Hindlimb muscle (tissue), 1 donor: ENCODE results near the gene POGLUT2. TPM values are rescaled to one million over a fixed set of nuclear protein-coding genes. Genes with fewer than 3 reads are reported as not detected.

Source experiments
- DNase-seq: peaks from one replicate; pipeline ENCODE4 v3.0.0-alpha.2; 2013
- polyA plus RNA-seq: library from polyadenylated mRNA; unstranded; fragments of 120-200 nt; gene quantifications from one replicate; pipeline ENCODE4 v1.2.1, GENCODE V29; 2013; ENCODE audit not compliant: insufficient read length

The POGLUT2 gene
- polyA plus RNA-seq, 1 donor = 18.9 TPM

GRCh38 chr13:102763741-102764140, 35.0 kb downstream of the POGLUT2 start:
- DNase-seq = no peak

- DNase-seq = no peak
These were observed 37.7 kb downstream of the POGLUT2 start for GRCh38 chr13:102761071-102761470.

- DNase-seq = no peak
These were observed 39.9 kb downstream of the POGLUT2 start for GRCh38 chr13:102758842-102759241.

GRCh38 chr13:102757006-102757405, 41.8 kb downstream of the POGLUT2 start:
- DNase-seq = no peak

- DNase-seq = no peak
These were observed 46.9 kb downstream of the POGLUT2 start for GRCh38 chr13:102751886-102752285.

- no peak for DNase-seq
These were observed 56.3 kb downstream of the POGLUT2 start for GRCh38 chr13:102742506-102742905.

- DNase-seq = no peak
These were observed 56.7 kb downstream of the POGLUT2 start for GRCh38 chr13:102742101-102742500.

Other genes with a start within 250 kb of the POGLUT2 start
- 47.1 TPM for gene TPP2, start 202.0 kb downstream of the POGLUT2 start, polyA plus RNA-seq
- 17.5 TPM for gene METTL21C, start 103.9 kb downstream of the POGLUT2 start, polyA plus RNA-seq
- 9.7 TPM for gene TEX30, start 25.2 kb downstream of the POGLUT2 start, polyA plus RNA-seq
- 30.1 TPM for gene BIVM, start 143 bp upstream of the POGLUT2 start, polyA plus RNA-seq
- 45.5 TPM for gene ERCC5, start 47.1 kb upstream of the POGLUT2 start, polyA plus RNA-seq